Gastroesophageal sphincter (tissue), 3 donors: ENCODE data around the gene DIAPH3.

ENCODE experiments used
- CTCF ChIP-seq, 4 experiments: fragments of 200-600 bp in 2 of 4; fragments of 450-650 bp in 2 of 4; sonication (generic) in 1 of 4; IDR thresholded peaks; one replicate each; pipeline ENCODE4 v1.5.1; 2017 to 2019; ENCODE audit warnings: antibody characterized with exemption in 4 of 4, mild to moderate bottlenecking in 2 of 4, moderate library complexity in 2 of 4
- EP300 ChIP-seq: sonication (generic); formaldehyde crosslinking; IDR thresholded peaks from one replicate; pipeline ENCODE4 v1.6.1; 2017; ENCODE audit warnings: antibody characterized with exemption, mild to moderate bottlenecking

- TF ChIP-seq CTCF (IDR thresholded peaks at IDR 0.05) (no peak), EP300 (no peak)
These were observed 503.1 kb downstream of the DIAPH3 start for GRCh38 chr13:59660582-59660981.
